Measurements from ENCODE around the gene SLC17A1. TPM values are rescaled to one million over a fixed set of nuclear protein-coding genes. Genes with fewer than 3 reads are reported as not detected.

Gene SLC17A1
- total and polyA plus RNA-seq, 3 donors from 2014 or later, result 0.99 to 3.9 (median 1.0) TPM

- no peak overlapping the region for H3K4me3 ChIP-seq
- TF ChIP-seq POLR2A (IDR thresholded peaks at IDR 0.05), result no peak
- TF ChIP-seq CTCF (IDR thresholded peaks at IDR 0.05), result no peak
- H3K27ac ChIP-seq, result no peak overlapping the region
- no peaks in the 10 kb centered on the region for H3K4me1 ChIP-seq
- no peaks in the 10 kb centered on the region for H3K9me3 ChIP-seq
- DNase-seq, result no peak
- H3K36me3 ChIP-seq (ENCODE audit: low read depth, missing control alignments), result no peaks in the 10 kb centered on the region
- H3K27me3 ChIP-seq, result no peaks in the 10 kb centered on the region
- intact Hi-C loops (cut with DNase I; ENCODE audit: low total_unique reads), result no loop called here
Measured at GRCh38 chr6:25821341-25821740, 10.5 kb downstream of the SLC17A1 start.

GRCh38 chr6:25816252-25816651, 15.6 kb downstream of the SLC17A1 start:
- 85 to 100% methylated on average over 2 of the region's 2 CpGs for WGBS, 2 donors

GRCh38 chr6:25815194-25815593, 16.7 kb downstream of the SLC17A1 start:
- H3K4me3 ChIP-seq, result no peak overlapping the region
- WGBS, 2 donors, result 59 to 74% methylated on average over 3 of the region's 3 CpGs
- H3K9me3 ChIP-seq, result no peaks in the 10 kb centered on the region
- intact Hi-C loops (cut with DNase I; ENCODE audit: low total_unique reads), result no loop called here
- TF ChIP-seq CTCF (IDR thresholded peaks at IDR 0.05) (no peak), POLR2A (IDR thresholded peaks at IDR 0.05) (no peak)
- no peak for DNase-seq
- no peaks in the 10 kb centered on the region for H3K4me1 ChIP-seq
- H3K27ac ChIP-seq, result no peak overlapping the region
- H3K27me3 ChIP-seq, result no peaks in the 10 kb centered on the region
- no peaks in the 10 kb centered on the region for H3K36me3 ChIP-seq (ENCODE audit: low read depth, missing control alignments)

More at GRCh38 chr6:25816252-25816651, 15.6 kb downstream of the SLC17A1 start:
- intact Hi-C loops (cut with DNase I; ENCODE audit: low total_unique reads), result no loop called here
- H3K36me3 ChIP-seq (ENCODE audit: low read depth, missing control alignments), result no peaks in the 10 kb centered on the region
- no peaks in the 10 kb centered on the region for H3K9me3 ChIP-seq
- no peaks in the 10 kb centered on the region for H3K27me3 ChIP-seq
- no peak for TF ChIP-seq POLR2A (IDR thresholded peaks at IDR 0.05)
- no peak for DNase-seq
- no peak overlapping the region for H3K4me3 ChIP-seq
- no peaks in the 10 kb centered on the region for H3K4me1 ChIP-seq
- no peak overlapping the region for H3K27ac ChIP-seq

GRCh38 chr6:25804804-25805203, 27.0 kb downstream of the SLC17A1 start:
- intact Hi-C loops (cut with DNase I; ENCODE audit: low total_unique reads), result no loop called here
- Histone ChIP-seq H3K4me1 (no peaks in the 10 kb centered on the region), H3K27me3 (no peaks in the 10 kb centered on the region), H3K9me3 (no peaks in the 10 kb centered on the region), H3K36me3 (ENCODE audit: low read depth, missing control alignments) (no peaks in the 10 kb centered on the region), H3K27ac (no peak overlapping the region), H3K4me3 (no peak overlapping the region)
- TF ChIP-seq CTCF (IDR thresholded peaks at IDR 0.05) (no peak), POLR2A (IDR thresholded peaks at IDR 0.05) (no peak)
- no peak for DNase-seq
- WGBS, 2 donors, result 74 to 78% methylated on average over 2 of the region's 2 CpGs

- Histone ChIP-seq H3K36me3 (ENCODE audit: low read depth, missing control alignments) (no peaks in the 10 kb centered on the region), H3K27me3 (no peaks in the 10 kb centered on the region), H3K4me1 (no peaks in the 10 kb centered on the region), H3K9me3 (no peaks in the 10 kb centered on the region), H3K4me3 (no peak overlapping the region), H3K27ac (no peak overlapping the region)
- no peak for TF ChIP-seq POLR2A (IDR thresholded peaks at IDR 0.05)
- TF ChIP-seq CTCF (IDR thresholded peaks at IDR 0.05), result no peak
- no peak for DNase-seq
- intact Hi-C loops (cut with DNase I; ENCODE audit: low total_unique reads), result no loop called here
- 71 to 74% methylated on average over 4 of the region's 4 CpGs for WGBS, 2 donors
Measured at GRCh38 chr6:25801436-25801835, 30.4 kb downstream of the SLC17A1 start.

Measured in testis (tissue), 3 donors.